ENCODE results near the gene OR1L4.

The OR1L4 gene, protein sequence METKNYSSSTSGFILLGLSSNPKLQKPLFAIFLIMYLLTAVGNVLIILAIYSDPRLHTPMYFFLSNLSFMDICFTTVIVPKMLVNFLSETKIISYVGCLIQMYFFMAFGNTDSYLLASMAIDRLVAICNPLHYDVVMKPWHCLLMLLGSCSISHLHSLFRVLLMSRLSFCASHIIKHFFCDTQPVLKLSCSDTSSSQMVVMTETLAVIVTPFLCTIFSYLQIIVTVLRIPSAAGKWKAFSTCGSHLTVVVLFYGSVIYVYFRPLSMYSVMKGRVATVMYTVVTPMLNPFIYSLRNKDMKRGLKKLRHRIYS

DNA sequence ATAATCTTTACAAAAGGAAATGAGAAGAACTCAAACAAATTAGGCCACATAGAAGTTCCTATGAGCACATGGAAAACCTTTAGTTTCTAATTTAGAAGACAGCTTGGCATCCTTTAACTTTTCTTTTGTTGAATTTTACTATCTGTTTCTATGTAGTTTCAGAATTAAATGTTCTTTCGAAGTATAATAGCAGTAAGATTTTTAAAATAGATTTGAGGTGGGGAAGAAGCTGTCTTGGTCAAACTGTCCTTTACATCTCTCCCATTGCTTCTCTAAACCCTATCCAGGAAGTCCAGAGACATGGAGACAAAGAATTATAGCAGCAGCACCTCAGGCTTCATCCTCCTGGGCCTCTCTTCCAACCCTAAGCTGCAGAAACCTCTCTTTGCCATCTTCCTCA, at the start of gene OR1L4:
TSS of gene OR1L4 (plus strand) at position 301 of the 400 bp plus-strand sequence. CDS start at position 301, 0 bp downstream.
- no peak for ATAC-seq
- TF ChIP-seq ZNF70 (CRISPR knock-in tag; IDR thresholded peaks at IDR 0.05): no peak
- TF ChIP-seq ZFP3 (CRISPR knock-in tag; IDR thresholded peaks at IDR 0.05): no peak
- no peak for TF ChIP-seq ARNTL (CRISPR knock-in tag; IDR thresholded peaks at IDR 0.05; ENCODE audit: borderline replicate concordance, low read depth)

- ATAC-seq: no peak
- TF ChIP-seq SNAI2 (CRISPR knock-in tag; IDR thresholded peaks at IDR 0.05): no peak
- TF ChIP-seq ZNF70 (CRISPR knock-in tag; IDR thresholded peaks at IDR 0.05): no peak
- no peak for TF ChIP-seq ISL1 (CRISPR knock-in tag; IDR thresholded peaks at IDR 0.05)
- TF ChIP-seq TOX (CRISPR knock-in tag; IDR thresholded peaks at IDR 0.05; ENCODE audit: borderline replicate concordance): no peak
- no peak for TF ChIP-seq CSDC2 (CRISPR knock-in tag; IDR thresholded peaks at IDR 0.05)
- TF ChIP-seq PPARA (CRISPR knock-in tag; IDR thresholded peaks at IDR 0.05; ENCODE audit: borderline replicate concordance): no peak
- no peak for TF ChIP-seq RARB (CRISPR knock-in tag; IDR thresholded peaks at IDR 0.05)
- TF ChIP-seq POU6F1 (CRISPR knock-in tag; IDR thresholded peaks at IDR 0.05; ENCODE audit: borderline replicate concordance, low read depth): no peak
Measured at GRCh38 chr9:122684851-122685250, 38.9 kb upstream of the OR1L4 start.

DNA sequence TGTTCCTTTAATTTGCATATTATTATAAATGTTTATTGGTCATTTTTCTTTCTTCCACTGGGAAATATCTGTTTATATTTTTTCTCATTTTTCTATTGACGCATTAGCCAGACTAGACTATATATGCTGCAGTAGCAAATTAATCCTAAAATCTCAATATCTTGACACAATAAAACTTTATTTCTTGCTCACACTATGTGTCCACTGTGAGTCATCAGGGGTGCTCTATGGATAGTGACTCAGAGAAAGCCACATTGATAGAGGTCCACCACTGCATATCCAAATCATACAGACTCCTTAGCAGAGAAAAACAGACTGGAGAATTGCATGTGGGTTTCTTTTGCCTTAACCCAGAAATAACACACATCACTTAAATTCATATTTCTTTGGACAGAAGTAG, 28.1 kb upstream of the OR1L4 start:
- ATAC-seq: no peak
- TF ChIP-seq SNAI2 (CRISPR knock-in tag; IDR thresholded peaks at IDR 0.05): no peak
- TF ChIP-seq PPARA (CRISPR knock-in tag; IDR thresholded peaks at IDR 0.05; ENCODE audit: borderline replicate concordance): no peak
- TF ChIP-seq GLIS3 (CRISPR knock-in tag; IDR thresholded peaks at IDR 0.05): no peak
- TF ChIP-seq, protein P1, sequence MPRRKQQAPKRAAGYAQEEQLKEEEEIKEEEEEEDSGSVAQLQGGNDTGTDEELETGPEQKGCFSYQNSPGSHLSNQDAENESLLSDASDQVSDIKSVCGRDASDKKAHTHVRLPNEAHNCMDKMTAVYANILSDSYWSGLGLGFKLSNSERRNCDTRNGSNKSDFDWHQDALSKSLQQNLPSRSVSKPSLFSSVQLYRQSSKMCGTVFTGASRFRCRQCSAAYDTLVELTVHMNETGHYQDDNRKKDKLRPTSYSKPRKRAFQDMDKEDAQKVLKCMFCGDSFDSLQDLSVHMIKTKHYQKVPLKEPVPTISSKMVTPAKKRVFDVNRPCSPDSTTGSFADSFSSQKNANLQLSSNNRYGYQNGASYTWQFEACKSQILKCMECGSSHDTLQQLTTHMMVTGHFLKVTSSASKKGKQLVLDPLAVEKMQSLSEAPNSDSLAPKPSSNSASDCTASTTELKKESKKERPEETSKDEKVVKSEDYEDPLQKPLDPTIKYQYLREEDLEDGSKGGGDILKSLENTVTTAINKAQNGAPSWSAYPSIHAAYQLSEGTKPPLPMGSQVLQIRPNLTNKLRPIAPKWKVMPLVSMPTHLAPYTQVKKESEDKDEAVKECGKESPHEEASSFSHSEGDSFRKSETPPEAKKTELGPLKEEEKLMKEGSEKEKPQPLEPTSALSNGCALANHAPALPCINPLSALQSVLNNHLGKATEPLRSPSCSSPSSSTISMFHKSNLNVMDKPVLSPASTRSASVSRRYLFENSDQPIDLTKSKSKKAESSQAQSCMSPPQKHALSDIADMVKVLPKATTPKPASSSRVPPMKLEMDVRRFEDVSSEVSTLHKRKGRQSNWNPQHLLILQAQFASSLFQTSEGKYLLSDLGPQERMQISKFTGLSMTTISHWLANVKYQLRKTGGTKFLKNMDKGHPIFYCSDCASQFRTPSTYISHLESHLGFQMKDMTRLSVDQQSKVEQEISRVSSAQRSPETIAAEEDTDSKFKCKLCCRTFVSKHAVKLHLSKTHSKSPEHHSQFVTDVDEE (CRISPR knock-in tag; IDR thresholded peaks at IDR 0.05): no peak
- no peak for TF ChIP-seq ZNF70 (CRISPR knock-in tag; IDR thresholded peaks at IDR 0.05)
- no peak for TF ChIP-seq BACH2 (CRISPR knock-in tag; IDR thresholded peaks at IDR 0.05; ENCODE audit: borderline replicate concordance)
- TF ChIP-seq, protein P2, sequence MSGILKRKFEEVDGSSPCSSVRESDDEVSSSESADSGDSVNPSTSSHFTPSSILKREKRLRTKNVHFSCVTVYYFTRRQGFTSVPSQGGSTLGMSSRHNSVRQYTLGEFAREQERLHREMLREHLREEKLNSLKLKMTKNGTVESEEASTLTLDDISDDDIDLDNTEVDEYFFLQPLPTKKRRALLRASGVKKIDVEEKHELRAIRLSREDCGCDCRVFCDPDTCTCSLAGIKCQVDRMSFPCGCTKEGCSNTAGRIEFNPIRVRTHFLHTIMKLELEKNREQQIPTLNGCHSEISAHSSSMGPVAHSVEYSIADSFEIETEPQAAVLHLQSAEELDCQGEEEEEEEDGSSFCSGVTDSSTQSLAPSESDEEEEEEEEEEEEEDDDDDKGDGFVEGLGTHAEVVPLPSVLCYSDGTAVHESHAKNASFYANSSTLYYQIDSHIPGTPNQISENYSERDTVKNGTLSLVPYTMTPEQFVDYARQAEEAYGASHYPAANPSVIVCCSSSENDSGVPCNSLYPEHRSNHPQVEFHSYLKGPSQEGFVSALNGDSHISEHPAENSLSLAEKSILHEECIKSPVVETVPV (CRISPR knock-in tag; IDR thresholded peaks at IDR 0.05): no peak
- no peak for TF ChIP-seq ISL1 (CRISPR knock-in tag; IDR thresholded peaks at IDR 0.05)
- TF ChIP-seq, protein P3, sequence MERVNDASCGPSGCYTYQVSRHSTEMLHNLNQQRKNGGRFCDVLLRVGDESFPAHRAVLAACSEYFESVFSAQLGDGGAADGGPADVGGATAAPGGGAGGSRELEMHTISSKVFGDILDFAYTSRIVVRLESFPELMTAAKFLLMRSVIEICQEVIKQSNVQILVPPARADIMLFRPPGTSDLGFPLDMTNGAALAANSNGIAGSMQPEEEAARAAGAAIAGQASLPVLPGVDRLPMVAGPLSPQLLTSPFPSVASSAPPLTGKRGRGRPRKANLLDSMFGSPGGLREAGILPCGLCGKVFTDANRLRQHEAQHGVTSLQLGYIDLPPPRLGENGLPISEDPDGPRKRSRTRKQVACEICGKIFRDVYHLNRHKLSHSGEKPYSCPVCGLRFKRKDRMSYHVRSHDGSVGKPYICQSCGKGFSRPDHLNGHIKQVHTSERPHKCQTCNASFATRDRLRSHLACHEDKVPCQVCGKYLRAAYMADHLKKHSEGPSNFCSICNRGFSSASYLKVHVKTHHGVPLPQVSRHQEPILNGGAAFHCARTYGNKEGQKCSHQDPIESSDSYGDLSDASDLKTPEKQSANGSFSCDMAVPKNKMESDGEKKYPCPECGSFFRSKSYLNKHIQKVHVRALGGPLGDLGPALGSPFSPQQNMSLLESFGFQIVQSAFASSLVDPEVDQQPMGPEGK (CRISPR knock-in tag; IDR thresholded peaks at IDR 0.05; ENCODE audit: borderline replicate concordance): no peak
- no peak for TF ChIP-seq TOX (CRISPR knock-in tag; IDR thresholded peaks at IDR 0.05; ENCODE audit: borderline replicate concordance)
- TF ChIP-seq ZC3H10 (CRISPR knock-in tag; IDR thresholded peaks at IDR 0.05): no peak

GRCh38 chr9:122718038-122718437, 5.8 kb upstream of the OR1L4 start:
- ATAC-seq: no peak
- TF ChIP-seq ZC3H10 (CRISPR knock-in tag; IDR thresholded peaks at IDR 0.05) (no peak), ZNF70 (CRISPR knock-in tag; IDR thresholded peaks at IDR 0.05) (no peak), ISL1 (CRISPR knock-in tag; IDR thresholded peaks at IDR 0.05) (no peak), GLIS3 (CRISPR knock-in tag; IDR thresholded peaks at IDR 0.05) (no peak), POU6F1 (CRISPR knock-in tag; IDR thresholded peaks at IDR 0.05; ENCODE audit: borderline replicate concordance, low read depth) (no peak), OSR1 (CRISPR knock-in tag; IDR thresholded peaks at IDR 0.05) (no peak), ZFP30 (CRISPR knock-in tag; IDR thresholded peaks at IDR 0.05) (no peak), ZFP3 (CRISPR knock-in tag; IDR thresholded peaks at IDR 0.05) (no peak), BACH2 (CRISPR knock-in tag; IDR thresholded peaks at IDR 0.05; ENCODE audit: borderline replicate concordance) (no peak), ZNF565 (CRISPR knock-in tag; conservative IDR thresholded peaks at IDR 0.05; ENCODE audit: low read depth) (no peak), CSDC2 (CRISPR knock-in tag; IDR thresholded peaks at IDR 0.05) (no peak), RARB (CRISPR knock-in tag; IDR thresholded peaks at IDR 0.05) (no peak)
- TF ChIP-seq, protein P1 (CRISPR knock-in tag; IDR thresholded peaks at IDR 0.05): no peak
- TF ChIP-seq, protein P4, sequence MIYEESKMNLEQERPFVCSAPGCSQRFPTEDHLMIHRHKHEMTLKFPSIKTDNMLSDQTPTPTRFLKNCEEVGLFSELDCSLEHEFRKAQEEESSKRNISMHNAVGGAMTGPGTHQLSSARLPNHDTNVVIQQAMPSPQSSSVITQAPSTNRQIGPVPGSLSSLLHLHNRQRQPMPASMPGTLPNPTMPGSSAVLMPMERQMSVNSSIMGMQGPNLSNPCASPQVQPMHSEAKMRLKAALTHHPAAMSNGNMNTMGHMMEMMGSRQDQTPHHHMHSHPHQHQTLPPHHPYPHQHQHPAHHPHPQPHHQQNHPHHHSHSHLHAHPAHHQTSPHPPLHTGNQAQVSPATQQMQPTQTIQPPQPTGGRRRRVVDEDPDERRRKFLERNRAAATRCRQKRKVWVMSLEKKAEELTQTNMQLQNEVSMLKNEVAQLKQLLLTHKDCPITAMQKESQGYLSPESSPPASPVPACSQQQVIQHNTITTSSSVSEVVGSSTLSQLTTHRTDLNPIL (CRISPR knock-in tag; IDR thresholded peaks at IDR 0.05; ENCODE audit: low read depth): no peak
